GM21825 (cell line): Measurements from ENCODE around the gene CYTH1.

Source experiments
- ATAC-seq: cut with Tn5 transposase; IDR thresholded peaks from one replicate; pipeline ENCODE4 v1.9.1; 2021; ENCODE audit warnings: mild to moderate bottlenecking, moderate library complexity; ENCODE audit not compliant: unreplicated experiment

Gene CYTH1, protein sequence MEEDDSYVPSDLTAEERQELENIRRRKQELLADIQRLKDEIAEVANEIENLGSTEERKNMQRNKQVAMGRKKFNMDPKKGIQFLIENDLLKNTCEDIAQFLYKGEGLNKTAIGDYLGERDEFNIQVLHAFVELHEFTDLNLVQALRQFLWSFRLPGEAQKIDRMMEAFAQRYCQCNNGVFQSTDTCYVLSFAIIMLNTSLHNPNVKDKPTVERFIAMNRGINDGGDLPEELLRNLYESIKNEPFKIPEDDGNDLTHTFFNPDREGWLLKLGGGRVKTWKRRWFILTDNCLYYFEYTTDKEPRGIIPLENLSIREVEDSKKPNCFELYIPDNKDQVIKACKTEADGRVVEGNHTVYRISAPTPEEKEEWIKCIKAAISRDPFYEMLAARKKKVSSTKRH

DNA sequence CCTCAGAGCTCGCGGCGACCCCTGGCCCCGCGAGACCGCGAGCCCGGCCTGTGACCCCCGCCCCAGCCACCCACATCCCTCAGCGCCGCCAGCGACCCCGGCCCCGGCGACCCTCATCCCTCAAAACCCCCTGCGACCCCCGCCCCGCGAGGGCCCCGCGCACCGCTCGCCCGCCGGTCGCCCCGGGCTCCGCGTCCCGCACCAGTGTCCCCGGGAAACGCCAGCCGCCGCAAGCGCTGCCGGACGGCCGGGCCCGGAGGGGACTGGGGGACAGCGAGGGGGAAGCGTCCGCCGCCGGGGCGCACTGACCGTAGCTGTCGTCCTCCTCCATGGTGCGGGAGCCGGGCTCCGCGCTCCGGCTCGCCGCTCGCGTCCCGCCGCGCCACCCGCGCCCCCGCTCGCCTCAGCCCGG is at the start of gene CYTH1:
CYTH1 (minus strand) TSS at position 381 of the 412 bp plus-strand sequence; CDS start at position 331, 50 bp downstream.
- peak; percentile 14 for ATAC-seq

DNA sequence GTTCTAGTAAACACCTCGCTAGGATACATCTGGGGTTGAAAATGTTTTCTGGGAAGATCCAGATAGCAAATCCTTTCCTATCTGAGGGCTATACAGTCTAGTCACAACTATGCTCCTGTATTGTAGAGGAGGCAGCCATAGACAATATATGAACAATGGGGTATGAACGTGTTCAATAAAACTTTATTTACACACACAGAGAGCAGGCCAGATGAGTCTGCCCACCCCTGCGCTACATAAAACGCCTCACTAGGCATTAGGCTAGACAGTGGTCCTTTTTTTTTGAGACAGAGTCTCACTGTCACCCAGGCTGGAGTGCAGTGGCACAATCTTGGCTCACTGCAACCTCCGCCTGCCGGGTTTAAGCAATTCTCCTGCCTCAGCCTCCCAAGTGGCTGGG is 47.4 kb upstream of the CYTH1 start:
- ATAC-seq: no peak

- ATAC-seq: no peak
Observed at GRCh38 chr17:78828470-78829185, 46.6 kb upstream of the CYTH1 start.

DNA sequence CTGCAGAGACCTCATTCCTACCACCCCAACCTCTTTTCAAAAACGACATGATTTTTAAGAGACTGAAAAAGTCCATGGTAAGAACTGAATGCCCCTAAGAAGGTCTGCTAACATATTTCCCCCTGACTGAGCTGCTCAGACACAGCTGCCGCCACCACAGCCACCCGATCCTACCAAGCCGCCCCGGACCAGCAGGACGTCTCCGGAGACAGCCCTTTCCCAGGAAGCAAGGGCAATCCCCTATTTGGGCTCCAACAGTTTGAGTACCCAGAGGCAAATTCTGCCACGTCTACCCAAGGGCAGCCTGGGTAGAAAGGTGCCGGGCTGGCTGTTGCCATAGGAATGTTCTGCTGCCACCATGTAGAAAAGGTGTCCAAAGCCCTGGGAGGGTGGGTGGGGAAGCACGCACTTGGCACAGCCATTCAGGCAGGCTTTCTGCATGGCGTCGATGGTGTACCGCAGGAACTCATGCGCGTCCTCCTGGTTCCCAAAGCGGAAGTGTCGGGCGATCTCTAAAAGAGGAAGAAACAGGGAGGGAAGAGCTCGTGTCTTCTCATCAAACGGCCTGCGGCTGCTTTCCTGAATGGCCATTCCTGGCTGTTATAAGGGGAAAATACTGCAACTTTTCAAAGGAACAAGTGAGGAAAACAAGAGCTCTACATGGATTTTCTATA is 44.9 kb upstream of the CYTH1 start:
- no peak for ATAC-seq

DNA sequence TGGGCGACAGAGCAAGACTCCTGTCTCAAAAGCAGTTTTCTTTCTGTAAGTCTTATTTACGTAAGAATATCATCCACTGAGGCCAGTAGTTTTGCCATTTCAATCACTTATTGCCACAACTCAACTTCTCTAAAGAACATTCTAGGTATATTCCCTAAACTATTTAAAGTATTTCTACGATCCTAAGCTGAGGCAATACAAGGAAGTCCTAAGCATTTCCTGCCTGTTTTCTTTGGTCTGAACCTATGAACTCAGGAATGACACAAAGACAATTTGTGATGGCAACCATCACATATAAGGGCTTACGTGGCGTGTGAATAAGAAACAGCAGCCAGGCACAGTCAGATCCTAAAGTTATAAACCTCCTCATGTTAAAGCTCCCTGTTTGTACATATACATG is 44.3 kb upstream of the CYTH1 start:
- no peak for ATAC-seq

DNA sequence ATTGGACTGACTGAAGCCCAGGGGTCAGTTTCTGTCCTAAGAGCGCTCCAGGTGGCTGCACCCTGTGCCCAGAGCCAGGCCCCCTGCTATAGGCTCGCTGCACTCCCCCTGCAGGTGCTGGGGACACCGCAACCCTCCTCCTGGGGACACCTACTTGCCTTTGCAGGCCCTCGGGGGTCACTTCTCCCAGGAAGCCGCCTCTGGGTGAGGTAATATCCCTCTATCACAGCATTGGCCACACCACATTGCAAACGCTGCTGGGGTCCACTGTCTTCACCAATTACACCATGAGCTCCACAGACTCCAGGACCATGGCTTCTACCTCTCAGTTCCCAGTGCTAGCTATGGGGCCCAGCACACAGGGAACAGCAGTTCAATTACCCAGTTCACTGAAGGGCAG is 43.6 kb upstream of the CYTH1 start:
- no peak for ATAC-seq

DNA sequence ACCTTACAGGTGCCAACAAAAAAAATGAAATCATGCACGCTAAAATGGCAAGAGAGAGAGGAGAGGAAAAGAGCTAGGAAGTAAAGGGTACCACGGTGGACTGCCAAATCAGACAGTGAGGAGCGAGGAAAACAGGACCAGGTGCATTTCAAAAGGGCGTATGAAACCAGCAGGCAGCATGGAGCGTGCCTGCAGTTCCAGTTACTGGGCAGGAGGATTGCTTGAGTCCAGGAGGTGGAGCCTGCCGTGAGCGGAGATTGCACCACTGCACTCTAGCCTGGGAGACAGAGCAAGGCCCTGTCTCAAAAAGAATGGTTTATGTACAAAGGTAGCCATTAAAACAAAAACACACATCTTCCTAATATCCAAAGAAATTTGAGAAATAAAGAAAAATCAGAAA is 42.2 kb upstream of the CYTH1 start:
- ATAC-seq: no peak

GRCh38 chr17:78823282-78824046 is 41.4 kb upstream of the CYTH1 start:
- ATAC-seq: no peak

DNA sequence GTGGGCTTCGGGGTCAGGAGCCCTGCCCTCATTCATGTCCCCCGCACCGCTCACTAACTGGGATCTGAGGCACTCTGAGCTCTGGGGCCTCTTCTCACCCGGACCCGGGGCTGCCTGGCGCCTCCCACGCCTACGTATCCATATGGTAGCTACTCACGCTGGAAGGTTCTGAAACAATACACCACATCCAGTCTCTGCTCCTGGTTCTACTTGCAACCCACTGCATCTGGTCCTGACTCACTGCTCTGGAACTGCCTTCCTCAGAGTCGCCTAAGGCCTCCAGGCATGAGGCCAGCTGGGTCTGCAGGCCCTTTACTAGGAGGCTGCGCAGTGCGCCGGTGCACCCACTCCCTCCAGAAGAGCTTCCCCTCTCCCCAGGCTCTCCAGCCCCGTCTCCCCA is 40.5 kb upstream of the CYTH1 start:
- no peak for ATAC-seq

- no peak for ATAC-seq
Observed at GRCh38 chr17:78821961-78822360, 39.9 kb upstream of the CYTH1 start.

- ATAC-seq: no peak
Observed at GRCh38 chr17:78820841-78821240, 38.8 kb upstream of the CYTH1 start.

DNA sequence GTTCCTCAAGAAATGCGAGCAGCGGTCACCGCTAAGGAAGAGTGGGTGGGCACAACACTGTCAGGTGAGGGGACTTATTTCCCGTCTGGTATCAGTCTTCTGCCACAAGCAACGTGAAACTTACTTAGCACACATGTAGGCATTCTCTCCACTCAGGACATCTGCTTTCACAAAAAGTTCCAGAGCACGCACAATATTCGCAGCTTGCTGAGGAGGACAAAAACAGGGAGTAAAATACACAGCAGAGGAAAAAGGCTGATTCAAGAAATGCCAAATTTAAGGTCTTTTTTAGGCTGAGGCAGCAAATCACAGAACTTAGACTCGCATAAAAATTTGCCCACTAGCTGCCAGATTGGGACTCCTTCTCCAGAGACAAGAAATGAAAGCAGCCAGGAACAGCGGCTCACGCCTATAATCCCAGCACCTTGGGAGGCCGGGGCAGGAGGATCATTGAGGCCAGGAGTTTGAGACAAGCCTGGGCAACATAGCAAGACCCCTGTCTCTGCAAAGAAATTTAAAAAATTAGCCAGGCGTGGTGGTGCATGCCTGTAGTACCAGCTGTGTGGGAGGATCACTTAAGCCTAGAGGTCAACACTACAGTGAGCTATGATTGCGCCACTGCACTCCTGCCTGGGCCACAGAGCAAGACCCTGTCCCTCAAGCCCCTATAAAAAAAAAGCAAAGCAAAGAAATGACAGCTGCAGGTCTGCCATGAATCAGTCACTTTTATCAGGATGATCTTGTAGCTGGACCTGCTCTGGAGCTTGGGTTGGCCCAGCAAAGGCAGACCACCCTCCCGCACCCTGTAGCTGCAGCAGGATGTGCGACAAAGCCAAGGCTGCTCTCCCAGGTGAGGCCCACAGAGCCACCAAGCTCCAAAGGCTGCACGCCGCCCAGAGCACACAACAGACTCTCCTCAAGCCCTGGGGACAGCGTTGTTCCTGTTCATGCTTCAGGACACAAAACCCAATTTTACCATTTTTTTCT is 38.0 kb upstream of the CYTH1 start:
- no peak for ATAC-seq

GRCh38 chr17:78819402-78819801 is 37.3 kb upstream of the CYTH1 start:
- no peak for ATAC-seq

DNA sequence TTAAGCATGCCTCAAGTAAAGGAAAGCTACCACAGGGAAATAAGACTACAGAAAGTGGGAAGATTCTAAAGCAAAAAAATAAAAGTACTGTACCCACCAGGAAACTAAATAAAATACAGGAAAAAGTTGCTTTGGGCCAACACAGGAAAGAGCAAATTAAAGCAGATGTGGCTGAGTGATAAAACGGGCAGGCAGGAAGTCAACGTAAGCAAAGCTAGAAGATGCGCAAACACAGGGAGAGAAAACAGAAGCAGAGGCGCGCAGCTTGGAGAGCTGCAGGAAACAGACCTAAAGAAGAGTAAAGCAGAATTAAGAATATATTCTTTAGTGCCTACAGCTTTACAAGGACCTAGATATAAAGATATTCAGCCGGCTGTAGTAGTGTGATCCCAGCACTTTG is 36.9 kb upstream of the CYTH1 start:
- no peak for ATAC-seq

DNA sequence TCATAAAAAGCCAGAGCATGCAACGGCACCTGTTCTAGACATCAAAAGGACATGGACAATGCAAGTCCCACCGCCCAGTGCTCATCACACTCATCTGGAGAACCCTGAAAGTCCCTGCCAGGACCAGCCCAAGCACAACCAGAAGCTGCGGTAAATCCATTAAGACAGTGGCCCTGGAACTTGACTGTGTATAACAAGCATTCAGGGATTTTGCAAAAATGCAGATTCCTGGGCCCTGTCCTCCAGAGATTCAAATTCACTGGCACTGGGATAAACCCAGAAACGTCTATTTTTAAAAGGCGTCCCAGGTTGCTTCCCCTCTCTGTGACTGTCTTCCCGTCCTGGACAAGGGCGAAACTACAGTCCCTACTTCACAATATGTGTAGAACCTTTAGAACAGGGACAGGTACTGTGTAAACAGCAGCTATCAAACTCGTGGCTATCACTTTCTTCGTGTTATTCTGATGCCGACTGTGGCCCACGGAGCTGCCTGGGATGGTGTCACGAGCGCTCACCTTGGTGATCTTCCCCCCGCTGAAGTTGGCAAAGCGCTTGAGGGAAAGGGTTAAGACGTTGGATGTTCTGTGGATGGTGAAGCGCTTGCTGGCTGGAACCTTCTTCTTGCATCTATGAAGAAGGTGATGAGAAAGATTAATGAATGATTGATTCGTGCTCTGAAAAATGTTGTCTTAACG is 36.2 kb upstream of the CYTH1 start:
- no peak for ATAC-seq

DNA sequence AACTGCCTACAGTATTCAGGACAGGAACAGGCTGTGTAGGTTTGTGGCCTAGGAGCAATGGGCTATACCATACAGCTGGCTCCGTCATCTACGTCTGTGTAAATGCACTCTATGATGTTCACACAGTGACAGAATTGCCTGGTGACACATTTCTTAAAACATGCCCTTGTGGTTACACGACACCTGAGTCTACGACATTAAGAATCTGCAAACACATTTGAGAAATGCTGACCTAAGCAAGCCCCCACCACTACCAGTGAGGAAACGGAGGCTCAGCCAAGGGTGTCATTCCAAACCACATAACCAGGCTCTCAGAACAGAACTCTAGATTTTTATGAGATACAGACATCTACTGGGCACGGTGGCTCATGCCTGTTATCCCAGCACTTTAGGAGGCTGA is 35.0 kb upstream of the CYTH1 start:
- ATAC-seq: no peak

DNA sequence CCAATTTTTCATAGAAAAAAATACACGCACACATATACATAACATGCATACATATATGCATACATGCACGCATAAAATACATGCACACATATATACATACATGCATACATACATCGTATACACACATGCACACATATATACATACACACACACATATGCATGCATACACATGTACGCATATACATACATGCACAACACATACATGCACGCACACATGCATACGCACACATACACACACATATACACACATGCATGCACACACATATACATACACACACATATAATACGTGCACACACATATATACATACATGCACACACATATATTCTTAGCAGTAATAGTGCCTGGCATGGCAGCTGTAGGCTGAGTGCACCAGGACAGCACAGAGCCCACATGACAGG is 33.6 kb upstream of the CYTH1 start:
- ATAC-seq: no peak

DNA sequence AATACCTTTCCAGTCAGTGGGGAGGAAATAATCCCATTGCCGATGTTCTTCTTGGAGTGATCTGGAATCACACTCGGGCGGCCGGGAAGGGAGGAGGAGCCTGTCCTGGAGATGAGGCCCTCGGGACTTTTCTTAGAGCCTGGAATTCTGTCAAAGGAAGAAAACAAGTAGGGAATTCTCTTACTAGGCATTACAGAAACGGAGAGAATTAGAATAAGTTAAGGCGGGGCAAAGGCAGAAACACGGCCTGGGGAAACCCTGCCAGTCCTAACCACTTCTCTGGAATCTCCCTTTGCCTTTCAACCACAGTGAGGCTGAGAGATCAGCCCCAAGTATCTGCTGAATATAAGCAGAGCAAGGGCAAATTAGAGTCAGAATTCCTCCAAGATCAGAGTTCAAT is 30.8 kb upstream of the CYTH1 start:
- no peak for ATAC-seq

DNA sequence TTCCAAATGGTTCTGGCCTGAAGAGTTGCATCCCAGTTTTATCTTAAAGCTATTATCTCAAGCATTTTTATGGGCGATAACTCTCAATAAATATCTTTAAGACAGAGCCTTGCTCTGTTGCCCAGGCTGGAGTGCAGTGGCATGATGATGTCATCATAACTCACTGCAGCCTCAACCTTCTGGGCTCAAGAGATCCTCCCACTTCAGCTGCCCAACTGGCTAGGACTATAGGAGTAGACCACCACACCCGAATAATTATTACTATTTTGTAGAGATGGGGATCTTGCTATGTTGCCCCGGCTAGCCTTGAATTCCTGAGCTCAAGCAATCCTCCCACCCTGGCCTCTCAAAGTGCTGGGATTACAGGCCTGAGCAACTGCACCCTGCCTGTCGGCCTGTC is 26.1 kb upstream of the CYTH1 start:
- no peak for ATAC-seq
